Nephron progenitor cell (in vitro differentiated cells): ENCODE data around the gene MLEC.
A peak's percentile ranks its signal among the peaks of the same experiment; 100 is the strongest.

Experiments
- DNase-seq: peaks from one replicate; pipeline ENCODE4 v3.0.0; 2021
- H3K27ac Mint-ChIP-seq: 2 replicates; pipeline ENCODE4 v1.8.0; 2021; ENCODE audit warnings: mild to moderate bottlenecking, moderate library complexity, mixed read lengths
- H3K27me3 Mint-ChIP-seq: 2 replicates; pipeline ENCODE4 v1.8.0; 2021; ENCODE audit warnings: mild to moderate bottlenecking, low read depth, mixed read lengths; ENCODE audit not compliant: poor library complexity
- H3K36me3 Mint-ChIP-seq: 2 replicates; pipeline ENCODE4 v1.8.0; 2021; ENCODE audit warnings: low read depth, mixed read lengths
- H3K4me1 Mint-ChIP-seq: 2 replicates; pipeline ENCODE4 v1.8.0; 2021; ENCODE audit warnings: mixed read lengths
- H3K4me3 Mint-ChIP-seq: 2 replicates; pipeline ENCODE4 v1.8.0; 2021; ENCODE audit warnings: mild to moderate bottlenecking, moderate library complexity, mixed read lengths
- H3K9me3 Mint-ChIP-seq: 2 replicates; pipeline ENCODE4 v1.8.0; 2021; ENCODE audit warnings: mild to moderate bottlenecking, moderate library complexity, mixed read lengths
- CTCF ChIP-seq: fragments of 200-600 bp; sonication (generic); IDR thresholded peaks from 2 replicates; pipeline ENCODE4 v1.5.0; 2021; ENCODE audit warnings: antibody characterized with exemption

MLEC gene

DNA sequence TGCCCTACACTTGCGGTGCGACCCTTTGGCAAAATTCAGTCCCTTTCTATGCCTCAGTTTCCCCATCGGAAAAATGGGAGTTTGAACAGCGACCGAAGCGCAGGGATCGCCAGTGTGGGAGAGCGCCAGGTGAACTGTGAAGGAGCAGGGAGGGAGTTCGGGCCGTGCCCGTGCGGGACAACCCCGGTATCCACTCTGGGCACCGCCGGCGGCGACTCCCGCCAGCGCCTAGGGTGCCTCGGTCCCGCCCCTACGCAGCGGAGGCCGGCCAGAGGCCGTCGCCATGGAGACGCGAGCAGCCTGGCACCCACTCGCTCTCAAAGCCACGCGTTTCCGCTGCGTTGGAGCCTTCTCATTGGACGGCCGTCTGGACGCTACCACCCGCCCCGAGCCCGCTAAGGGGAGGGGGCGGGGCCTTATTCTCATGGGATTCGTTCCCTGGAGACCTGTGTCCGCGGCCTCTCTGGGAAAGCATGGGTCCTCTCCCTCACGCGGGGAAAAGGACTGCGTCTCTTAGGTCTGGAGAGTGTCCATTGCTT, 729 bp upstream of the MLEC start:
- Mint-ChIP-seq H3K9me3 (no peaks in the 10 kb centered on the region), H3K4me1 (peaks cover 36% of the 10 kb centered on the region), H3K27ac (peak overlapping the region; percentile 99), H3K4me3 (peak overlapping the region; percentile 91), H3K27me3 (no peaks in the 10 kb centered on the region), H3K36me3 (peaks cover 3% of the 10 kb centered on the region)
- no peak for TF ChIP-seq CTCF
- peak; percentile 96 for DNase-seq

- peak overlapping the region; percentile 19 for H3K27ac Mint-ChIP-seq
- peak; percentile 26 for DNase-seq
- H3K4me3 Mint-ChIP-seq: peak overlapping the region; percentile 91
- peaks cover 14% of the 10 kb centered on the region for H3K36me3 Mint-ChIP-seq
- no peaks in the 10 kb centered on the region for H3K27me3 Mint-ChIP-seq
- no peaks in the 10 kb centered on the region for H3K9me3 Mint-ChIP-seq
- H3K4me1 Mint-ChIP-seq: peaks cover 52% of the 10 kb centered on the region
- no peak for TF ChIP-seq CTCF
These were observed 785 bp downstream of the MLEC start for GRCh38 chr12:120687578-120688289.

DNA sequence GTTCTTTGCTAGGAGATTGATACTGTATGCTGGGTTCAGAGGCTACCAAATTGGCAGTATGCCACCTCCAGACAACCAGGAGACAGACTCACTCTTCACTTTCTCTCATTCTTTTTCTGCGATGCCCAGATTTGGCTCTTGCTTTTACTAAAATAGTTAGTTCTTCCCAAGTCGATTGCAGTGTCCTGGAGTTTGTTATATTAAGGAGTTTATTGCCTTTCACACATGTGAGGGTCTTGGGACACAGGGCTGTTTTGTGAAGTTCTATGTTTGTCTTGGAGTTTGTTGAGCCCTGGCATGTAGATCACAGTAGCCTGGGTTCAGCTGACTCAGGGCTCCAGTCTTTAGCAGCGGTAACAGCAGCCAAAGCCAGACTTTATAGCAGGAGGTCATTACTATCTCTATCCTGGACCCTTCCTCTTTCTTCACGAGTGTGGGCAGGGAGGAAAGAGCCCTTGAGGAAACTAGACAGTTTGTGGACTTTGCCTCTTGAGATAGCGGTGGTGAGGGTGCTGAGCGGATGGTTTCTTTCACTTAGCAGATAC, 1.6 kb downstream of the MLEC start:
- Mint-ChIP-seq H3K36me3 (peaks cover 21% of the 10 kb centered on the region), H3K27me3 (peaks cover under 1% of the 10 kb centered on the region), H3K9me3 (no peaks in the 10 kb centered on the region), H3K4me1 (peaks cover 60% of the 10 kb centered on the region), H3K4me3 (peak overlapping the region; percentile 91), H3K27ac (peak overlapping the region; percentile 61)
- TF ChIP-seq CTCF: no peak
- DNase-seq: no peak

- peak overlapping the region; percentile 61 for H3K27ac Mint-ChIP-seq
These were observed 2.6 kb downstream of the MLEC start for GRCh38 chr12:120689397-120690082.

GRCh38 chr12:120690083-120690450, 3.1 kb downstream of the MLEC start:
- Mint-ChIP-seq H3K27me3 (peaks cover 4% of the 10 kb centered on the region), H3K27ac (no peak overlapping the region), H3K4me1 (peaks cover 67% of the 10 kb centered on the region), H3K9me3 (no peaks in the 10 kb centered on the region), H3K36me3 (peaks cover 35% of the 10 kb centered on the region), H3K4me3 (no peak overlapping the region)
- no peak for DNase-seq
- no peak for TF ChIP-seq CTCF

More at GRCh38 chr12:120689397-120690082, 2.6 kb downstream of the MLEC start:
- peaks cover 4% of the 10 kb centered on the region for H3K27me3 Mint-ChIP-seq
- H3K4me1 Mint-ChIP-seq: peaks cover 67% of the 10 kb centered on the region
- peak overlapping the region; percentile 91 for H3K4me3 Mint-ChIP-seq
- H3K36me3 Mint-ChIP-seq: peaks cover 30% of the 10 kb centered on the region
- no peak for DNase-seq
- TF ChIP-seq CTCF: no peak
- H3K9me3 Mint-ChIP-seq: no peaks in the 10 kb centered on the region
